GM12801 (cell line): ENCODE results near the gene STAC3.

Experiments used
- CTCF ChIP-seq: IDR thresholded peaks from one replicate; pipeline ENCODE4 v1.5.1; 2011; ENCODE audit warnings: control low read depth; ENCODE audit not compliant: insufficient read length; ENCODE audit errors: extremely low read depth

Gene STAC3

DNA sequence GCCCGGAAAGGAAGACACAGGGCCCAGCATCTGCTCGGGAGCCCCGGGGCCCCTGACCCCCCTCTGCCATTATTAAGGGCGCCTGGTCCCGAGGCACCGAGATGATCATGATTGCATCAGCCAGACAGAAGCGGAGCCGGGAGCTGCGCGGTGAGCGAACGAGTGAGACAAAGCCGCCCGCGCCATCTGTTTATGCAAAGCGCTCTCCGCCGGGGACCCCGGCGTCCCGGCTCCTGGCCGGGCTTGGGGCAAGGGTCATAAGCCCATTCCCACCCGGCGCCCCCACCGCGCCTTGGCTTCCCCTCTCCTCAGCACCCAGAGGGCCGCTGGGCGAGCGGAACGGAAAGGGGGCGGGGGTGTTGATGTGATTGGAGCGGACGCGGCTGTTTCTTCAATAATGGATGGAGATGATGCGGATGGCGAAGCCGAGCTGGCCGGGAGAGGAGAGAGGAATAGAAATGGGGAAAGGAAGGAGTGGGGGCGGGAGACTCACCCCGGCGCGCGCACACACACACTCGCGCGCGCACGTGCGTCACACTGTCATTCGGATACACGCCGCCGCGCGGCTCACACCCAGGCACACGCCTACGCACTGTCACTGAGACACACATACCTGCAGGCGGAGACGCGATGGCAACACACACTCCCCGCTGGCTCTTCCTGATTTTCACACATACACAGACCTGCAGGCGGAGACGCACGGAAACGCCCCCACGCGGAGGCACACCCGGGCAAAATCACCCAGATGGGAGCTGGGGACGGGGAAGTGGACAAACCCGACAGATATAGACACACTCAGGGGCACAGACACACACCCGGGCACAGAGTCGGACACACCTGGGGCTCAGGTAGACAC, 10.7 kb downstream of the STAC3 start:
- TF ChIP-seq CTCF = no peak

- TF ChIP-seq CTCF = no peak
These were observed 11.4 kb downstream of the STAC3 start for GRCh38 chr12:57239587-57240065.

- peak; percentile 93 for TF ChIP-seq CTCF
These were observed 12.0 kb downstream of the STAC3 start for GRCh38 chr12:57238854-57239554.

DNA sequence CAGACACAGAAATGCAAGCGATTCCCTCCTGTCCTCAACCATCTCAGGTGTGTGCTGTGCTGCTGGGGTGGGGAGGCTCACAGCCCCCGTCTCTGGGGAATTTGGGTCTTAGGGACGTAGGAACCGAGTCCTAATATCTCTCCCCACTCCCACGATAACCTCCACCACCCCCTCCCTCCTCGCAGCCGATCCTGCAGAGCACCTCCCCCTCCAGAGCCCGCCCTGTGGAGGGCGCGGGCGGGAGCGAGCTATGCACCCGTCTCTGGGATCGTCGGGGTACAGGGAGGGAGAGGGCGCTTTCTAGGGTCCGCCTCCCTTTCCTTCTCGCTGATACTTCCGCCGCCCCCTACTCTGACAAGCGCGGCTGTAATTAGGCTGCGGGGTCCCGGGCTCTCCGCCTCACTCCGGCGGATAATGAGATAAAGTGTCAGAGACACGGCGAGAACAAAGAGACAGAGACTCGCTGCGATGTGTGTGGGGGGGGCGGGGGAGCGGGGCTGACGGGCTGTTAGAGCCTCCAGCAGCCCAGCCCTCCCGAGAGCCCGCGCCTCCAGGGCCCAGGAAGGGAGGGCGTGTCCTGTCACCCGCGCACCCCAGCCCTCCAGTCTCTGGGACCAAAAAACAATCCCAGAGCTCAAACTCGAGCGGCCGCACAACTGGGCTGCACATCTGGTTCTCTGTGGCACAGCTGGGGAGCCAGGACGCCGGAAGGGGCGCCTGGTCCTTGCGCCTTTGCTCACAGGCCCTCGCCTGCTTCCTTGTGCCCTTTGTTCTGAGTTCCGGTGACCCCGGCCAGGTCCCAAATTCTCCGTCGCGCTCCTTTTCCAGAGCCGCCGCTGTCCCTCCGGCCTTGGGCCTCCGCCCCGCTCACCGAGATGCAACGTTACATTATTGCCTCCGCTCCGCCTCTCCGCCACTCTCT, 12.8 kb downstream of the STAC3 start:
- no peak for TF ChIP-seq CTCF

- TF ChIP-seq CTCF = no peak
These were observed 13.4 kb downstream of the STAC3 start for GRCh38 chr12:57237596-57237931.

DNA sequence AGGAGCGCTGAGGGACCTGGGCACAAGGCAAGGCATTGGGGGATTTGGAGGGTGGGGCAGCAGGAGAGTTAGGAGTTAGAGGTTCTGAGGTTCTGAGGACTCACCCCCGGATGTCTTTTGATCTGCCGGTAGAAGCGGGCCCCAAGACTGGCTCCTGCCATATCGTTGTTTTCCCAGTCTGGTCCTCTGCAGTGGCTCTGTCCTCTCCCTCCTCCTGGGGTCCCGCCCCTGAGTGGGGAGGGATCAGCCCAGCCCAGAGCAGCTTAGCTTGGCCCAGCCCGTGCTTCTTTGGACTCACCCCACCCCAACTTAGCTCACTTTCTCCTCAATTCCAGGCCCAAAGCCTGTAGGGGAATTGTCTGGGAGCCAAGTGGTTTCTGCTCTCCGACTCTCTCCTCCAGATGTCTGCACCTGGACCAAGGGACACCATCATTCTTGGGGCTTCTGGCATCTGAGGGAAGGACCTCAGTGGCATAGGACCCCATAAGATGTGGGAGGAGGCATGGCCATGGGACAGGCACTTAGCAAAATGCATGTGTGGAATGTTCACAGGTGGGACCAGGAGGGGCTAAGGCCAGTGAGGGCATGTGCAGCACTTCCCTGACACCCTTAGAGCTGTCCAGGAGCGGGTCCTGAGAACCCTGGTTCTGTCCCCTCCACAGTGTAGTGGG, 13.9 kb downstream of the STAC3 start:
- no peak for TF ChIP-seq CTCF
